Spleen (tissue), 7 donors: ENCODE measurements around the gene KDM6A.

Source experiments
- POLR2A ChIP-seq, 3 donors: fragments of 450-650 bp; IDR thresholded peaks; one replicate each; pipeline ENCODE4 v1.5.1; 2017; ENCODE audit warnings: antibody characterized with exemption in 3 of 3, mild to moderate bottlenecking in 1 of 3
- POLR2AphosphoS5 ChIP-seq, 3 donors: sonication (generic); formaldehyde crosslinking; IDR thresholded peaks; one replicate each; pipeline ENCODE4 v1.5.1; 2017; ENCODE audit warnings: antibody characterized with exemption in 3 of 3
- TF ChIP-seq, protein P1 (sequence below), 11 experiments: fragments of 200-600 bp in 7 of 11; fragments of 450-650 bp in 4 of 11; sonication (generic) in 4 of 11; IDR thresholded peaks in 8 of 11; conservative IDR thresholded peaks in 3 of 11; 1 replicate in 7 of 11; 2 replicates in 4 of 11; pipeline versions ENCODE4 v1.4.0 to v1.8.0; 2016 to 2021; ENCODE audit warnings: antibody characterized with exemption in 11 of 11, inconsistent platforms in 4 of 11, mild to moderate bottlenecking in 1 of 11
- donor health status: DM: no; HTN: no; CAD: no; lungs with moderate emphysema.
- donor health status: DM: no; HTN: no; CAD: no.
- donor health status: DM: no; HTN: no; CAD: no.

DNA sequence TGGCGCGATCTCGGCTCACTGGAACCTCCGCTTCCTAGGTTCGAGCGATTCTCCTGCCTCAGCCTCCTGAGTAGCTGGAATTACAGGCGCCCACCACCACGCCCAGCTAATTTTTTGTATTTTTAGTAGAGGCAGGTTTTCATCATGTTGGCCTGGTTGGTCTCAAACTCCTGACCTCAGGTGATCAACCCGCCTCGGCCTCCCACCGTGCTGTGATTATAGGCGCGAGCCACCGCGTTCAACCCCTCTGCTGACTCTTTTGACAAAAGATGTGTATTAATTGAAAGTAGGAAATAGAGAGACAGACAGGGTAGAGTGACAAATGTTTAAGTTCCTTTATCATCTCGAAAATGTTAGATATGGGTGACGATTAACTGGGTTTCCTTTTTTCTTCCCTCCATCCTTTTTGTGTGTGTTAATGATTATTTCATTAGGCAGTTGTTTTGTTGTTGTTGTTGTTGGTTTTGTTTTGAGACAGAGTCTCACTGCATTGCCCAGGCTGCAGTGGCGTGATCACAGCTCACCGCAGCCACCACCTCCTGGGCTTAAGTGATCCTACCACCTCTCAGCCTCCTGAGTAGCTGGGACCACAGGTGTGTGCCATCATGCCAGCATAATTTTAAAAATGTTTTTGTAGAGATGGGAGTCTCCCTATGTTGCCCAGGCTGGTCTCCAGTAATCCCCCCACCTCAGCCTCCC, 79.5 kb downstream of the KDM6A start:
- TF ChIP-seq, protein P1, sequence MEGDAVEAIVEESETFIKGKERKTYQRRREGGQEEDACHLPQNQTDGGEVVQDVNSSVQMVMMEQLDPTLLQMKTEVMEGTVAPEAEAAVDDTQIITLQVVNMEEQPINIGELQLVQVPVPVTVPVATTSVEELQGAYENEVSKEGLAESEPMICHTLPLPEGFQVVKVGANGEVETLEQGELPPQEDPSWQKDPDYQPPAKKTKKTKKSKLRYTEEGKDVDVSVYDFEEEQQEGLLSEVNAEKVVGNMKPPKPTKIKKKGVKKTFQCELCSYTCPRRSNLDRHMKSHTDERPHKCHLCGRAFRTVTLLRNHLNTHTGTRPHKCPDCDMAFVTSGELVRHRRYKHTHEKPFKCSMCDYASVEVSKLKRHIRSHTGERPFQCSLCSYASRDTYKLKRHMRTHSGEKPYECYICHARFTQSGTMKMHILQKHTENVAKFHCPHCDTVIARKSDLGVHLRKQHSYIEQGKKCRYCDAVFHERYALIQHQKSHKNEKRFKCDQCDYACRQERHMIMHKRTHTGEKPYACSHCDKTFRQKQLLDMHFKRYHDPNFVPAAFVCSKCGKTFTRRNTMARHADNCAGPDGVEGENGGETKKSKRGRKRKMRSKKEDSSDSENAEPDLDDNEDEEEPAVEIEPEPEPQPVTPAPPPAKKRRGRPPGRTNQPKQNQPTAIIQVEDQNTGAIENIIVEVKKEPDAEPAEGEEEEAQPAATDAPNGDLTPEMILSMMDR (IDR thresholded peaks at IDR 0.05 in 8 of 11, conservative IDR thresholded peaks at IDR 0.05 in 3 of 11) = no peak
- TF ChIP-seq POLR2A (IDR thresholded peaks at IDR 0.05) = no peak
- TF ChIP-seq POLR2AphosphoS5 (IDR thresholded peaks at IDR 0.05) = no peak
